Measurements from ENCODE around the gene PDE6H.

Gene PDE6H

GRCh38 chr12:14972816-14973215, at the start of gene PDE6H:
PDE6H (plus strand) TSS chr12:14973042; CDS start chr12:14978013, 4,971 bp downstream.
- DNase-seq: no peak

GRCh38 chr12:14923944-14924343, 48.9 kb upstream of the PDE6H start:
- no peak for DNase-seq

- DNase-seq: no peak
Measured at GRCh38 chr12:14924541-14924940, 48.3 kb upstream of the PDE6H start.

GRCh38 chr12:14927267-14927666, 45.6 kb upstream of the PDE6H start:
- no peak for DNase-seq

GRCh38 chr12:14928931-14929330, 43.9 kb upstream of the PDE6H start:
- DNase-seq: no peak

GRCh38 chr12:14930299-14930698, 42.5 kb upstream of the PDE6H start:
- no peak for DNase-seq

- DNase-seq: no peak
Measured at GRCh38 chr12:14931359-14931758, 41.5 kb upstream of the PDE6H start.

GRCh38 chr12:14931791-14932560, 40.9 kb upstream of the PDE6H start:
- DNase-seq: no peak

- DNase-seq: no peak
Measured at GRCh38 chr12:14934511-14934910, 38.3 kb upstream of the PDE6H start.

GRCh38 chr12:14935031-14935430, 37.8 kb upstream of the PDE6H start:
- no peak for DNase-seq

GRCh38 chr12:14936224-14936861, 36.5 kb upstream of the PDE6H start:
- DNase-seq: peak; percentile 2

GRCh38 chr12:14937014-14937413, 35.8 kb upstream of the PDE6H start:
- no peak for DNase-seq

- DNase-seq: no peak
Measured at GRCh38 chr12:14937689-14938088, 35.2 kb upstream of the PDE6H start.

- DNase-seq: no peak
Measured at GRCh38 chr12:14938301-14938700, 34.5 kb upstream of the PDE6H start, which contains the start of gene ERP27. ERP27 (minus strand) TSS chr12:14938537; CDS start chr12:14938508, 29 bp downstream.

- no peak for DNase-seq
Measured at GRCh38 chr12:14941369-14941768, 31.5 kb upstream of the PDE6H start.

- no peak for DNase-seq
Measured at GRCh38 chr12:14942196-14942931, 30.5 kb upstream of the PDE6H start.

- no peak for DNase-seq
Measured at GRCh38 chr12:14946162-14946561, 26.7 kb upstream of the PDE6H start.

- DNase-seq: peak; percentile 1
Measured at GRCh38 chr12:14946861-14947260, 26.0 kb upstream of the PDE6H start.

GRCh38 chr12:14948672-14949071, 24.2 kb upstream of the PDE6H start:
- peak; percentile 32 for DNase-seq

GRCh38 chr12:14949631-14950030, 23.2 kb upstream of the PDE6H start:
- DNase-seq: no peak

- no peak for DNase-seq
Measured at GRCh38 chr12:14950421-14950820, 22.4 kb upstream of the PDE6H start.

GRCh38 chr12:14950982-14951746, 21.7 kb upstream of the PDE6H start:
- no peak for DNase-seq

- DNase-seq: no peak
Measured at GRCh38 chr12:14951851-14952250, 21.0 kb upstream of the PDE6H start.

Measured in NCI-H69 (cell line).